Colonic mucosa (tissue), 4 donors: ENCODE data around the gene MUC5B. TPM values are rescaled to one million over a fixed set of nuclear protein-coding genes. Genes with fewer than 3 reads are reported as not detected.

Source experiments
- DNase-seq: peaks from one replicate; pipeline ENCODE4 v3.0.0-alpha.2; 2020
- H3K27ac ChIP-seq: fragments of 200-600 bp; one replicate; pipeline ENCODE4 v1.8.0; 2021
- H3K27me3 ChIP-seq: fragments of 200-600 bp; one replicate; pipeline ENCODE4 v1.8.0; 2021
- H3K36me3 ChIP-seq: fragments of 200-600 bp; one replicate; pipeline ENCODE4 v1.8.0; 2021
- H3K4me1 ChIP-seq: fragments of 200-600 bp; one replicate; pipeline ENCODE4 v1.8.0; 2021; ENCODE audit warnings: mild to moderate bottlenecking
- H3K4me3 ChIP-seq: fragments of 200-600 bp; one replicate; pipeline ENCODE4 v1.8.0; 2021
- H3K9ac ChIP-seq, 2 donors: one replicate each; pipeline ENCODE4 v1.7.0; 2013; ENCODE audit warnings: control low read depth in 2 of 2, low read depth in 2 of 2, low read length in 2 of 2
- H3K9me3 ChIP-seq: fragments of 200-600 bp; one replicate; pipeline ENCODE4 v1.8.0; 2021
- CTCF ChIP-seq: fragments of 200-600 bp; IDR thresholded peaks from one replicate; pipeline ENCODE4 v1.8.0; 2022; ENCODE audit warnings: antibody characterized with exemption, mild to moderate bottlenecking
- intact Hi-C: fragments of 100-400 bp; cut with DNase I; formaldehyde crosslinking; loops from one replicate; pipeline ENCODE4 v1.14.1; 2022
- total RNA-seq, 2 donors: library from RNA; stranded (reverse); fragmentation: NEBNext Ultra II Directional in 1 of 2; extraction: Animal tissue kit (Norgen Biotek cat#: 25700) in 1 of 2; gene quantifications; one replicate each; pipeline ENCODE4 v1.2.1, GENCODE V29; 2021
- donor health status: healthy.
- donor health status: DM: no; HTN: no; CAD: no.
- donor health status: DM: no; HTN: no; CAD: no.

Gene MUC5B
- total RNA-seq, 2 donors from 2014 or later: 285 to 655 TPM

- no peaks in the 10 kb centered on the region for H3K4me1 ChIP-seq
- H3K36me3 ChIP-seq: no peaks in the 10 kb centered on the region
- no peak overlapping the region for H3K27ac ChIP-seq
- no peak for TF ChIP-seq CTCF
- H3K4me3 ChIP-seq: no peak overlapping the region
- DNase-seq: no peak
- no peaks in the 10 kb centered on the region for H3K27me3 ChIP-seq
- intact Hi-C loops: no loop called here
- H3K9ac ChIP-seq: no peak overlapping the region
- no peaks in the 10 kb centered on the region for H3K9me3 ChIP-seq
Observed at GRCh38 chr11:1276866-1277615, 54.2 kb downstream of the MUC5B start.

DNA sequence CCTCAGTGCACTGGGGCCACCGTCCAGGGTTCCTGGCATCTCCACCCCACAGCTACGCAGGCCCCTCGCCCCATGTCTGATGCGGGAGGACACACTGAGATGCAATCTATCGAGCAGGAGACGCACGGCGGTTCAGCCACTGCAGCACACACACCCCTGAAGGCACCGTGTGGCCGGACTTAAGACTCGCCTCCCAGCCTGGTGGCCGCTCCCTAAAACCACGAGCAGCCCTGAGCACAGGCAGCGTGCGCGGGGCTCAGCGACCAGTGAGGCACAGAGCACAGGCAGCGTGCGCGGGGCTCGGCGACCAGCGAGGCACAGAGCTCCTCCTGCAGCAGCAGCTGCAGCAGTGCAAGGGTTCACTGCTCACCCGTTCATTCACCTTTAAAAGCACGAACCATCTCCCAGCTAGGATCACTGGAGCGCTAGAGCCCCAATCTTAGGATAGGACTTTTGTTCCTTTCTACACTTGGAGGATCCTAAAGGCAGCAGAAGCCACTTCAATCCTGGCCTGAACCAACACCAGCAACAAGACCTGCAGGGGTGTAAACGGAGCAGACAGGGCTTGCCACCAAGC lies 55.2 kb downstream of the MUC5B start:
- H3K27me3 ChIP-seq: no peaks in the 10 kb centered on the region
- no peak overlapping the region for H3K4me3 ChIP-seq
- TF ChIP-seq CTCF: no peak
- no peak for DNase-seq
- H3K9ac ChIP-seq: no peak overlapping the region
- intact Hi-C loops: no loop called here
- H3K9me3 ChIP-seq: no peaks in the 10 kb centered on the region
- no peak overlapping the region for H3K27ac ChIP-seq
- no peaks in the 10 kb centered on the region for H3K4me1 ChIP-seq
- no peaks in the 10 kb centered on the region for H3K36me3 ChIP-seq

DNA sequence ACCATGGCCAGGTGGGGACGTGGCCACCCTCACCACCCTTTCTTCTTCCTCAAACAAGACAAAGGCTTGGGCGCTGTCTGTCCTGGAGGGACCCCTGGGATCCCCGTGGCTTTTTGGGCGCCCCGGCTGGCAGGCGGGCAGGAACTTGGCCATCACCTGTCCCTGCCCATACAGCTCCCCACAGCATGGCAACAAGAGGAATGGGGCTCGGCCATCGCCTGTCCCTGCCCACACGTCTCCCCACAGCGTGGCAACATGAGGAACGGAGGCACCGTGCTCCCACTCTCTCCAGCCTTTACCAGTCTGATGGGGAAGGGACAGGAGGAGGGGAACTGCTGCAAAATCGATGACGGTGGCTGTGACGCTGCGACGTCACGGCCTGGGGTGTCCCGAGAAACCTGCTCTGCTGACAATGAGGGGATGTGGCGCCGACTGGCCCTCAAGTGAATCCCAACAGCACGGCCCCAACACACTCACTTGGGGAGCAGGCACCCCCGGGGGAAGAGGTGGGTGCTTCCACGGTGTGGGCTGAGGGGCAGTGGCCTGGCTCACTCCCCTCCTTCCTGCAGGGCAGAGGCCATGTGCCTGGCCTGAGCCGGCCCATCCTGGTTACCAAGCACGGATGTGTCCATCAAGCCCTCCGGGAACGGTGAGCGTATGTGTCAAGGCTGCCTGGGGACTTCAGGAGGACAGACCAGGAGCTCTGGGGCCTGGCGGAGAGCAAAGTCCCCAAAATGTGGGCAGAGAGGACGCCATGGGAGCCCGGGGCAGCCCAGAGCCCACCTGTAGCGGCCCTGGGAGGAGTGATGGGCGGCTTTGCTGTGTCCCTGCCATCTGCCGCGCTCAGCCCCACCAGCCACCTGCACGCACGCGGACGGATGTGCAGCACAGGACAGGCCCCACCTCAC lies 56.2 kb downstream of the MUC5B start:
- DNase-seq: no peak
- no peak overlapping the region for H3K27ac ChIP-seq
- H3K4me1 ChIP-seq: no peaks in the 10 kb centered on the region
- H3K4me3 ChIP-seq: no peak overlapping the region
- H3K36me3 ChIP-seq: no peaks in the 10 kb centered on the region
- intact Hi-C loops: no loop called here
- H3K27me3 ChIP-seq: no peaks in the 10 kb centered on the region
- no peaks in the 10 kb centered on the region for H3K9me3 ChIP-seq
- no peak for TF ChIP-seq CTCF
- no peak overlapping the region for H3K9ac ChIP-seq

DNA sequence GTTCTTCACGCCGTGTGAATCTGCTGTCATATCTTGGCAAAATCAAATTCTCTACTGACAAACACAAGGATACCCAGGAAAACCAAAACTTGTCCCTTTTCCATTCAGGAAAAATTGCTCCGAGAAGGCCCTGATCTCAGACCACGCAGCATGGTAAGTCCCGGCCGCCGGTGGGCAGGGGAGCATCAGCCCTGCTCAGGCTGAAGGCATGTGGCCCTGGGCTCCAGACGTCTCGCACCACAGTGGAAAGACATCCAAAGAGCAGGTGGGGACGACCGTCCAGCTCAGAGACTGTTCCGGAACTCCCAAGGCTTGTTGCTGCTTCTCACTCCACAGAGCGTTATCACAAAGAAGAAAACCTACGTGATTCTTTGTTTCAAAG lies 56.8 kb downstream of the MUC5B start:
- Histone ChIP-seq H3K9ac (no peak overlapping the region), H3K9me3 (no peaks in the 10 kb centered on the region), H3K36me3 (no peaks in the 10 kb centered on the region), H3K27me3 (no peaks in the 10 kb centered on the region), H3K4me1 (no peaks in the 10 kb centered on the region), H3K27ac (no peak overlapping the region), H3K4me3 (no peak overlapping the region)
- no peak for DNase-seq
- TF ChIP-seq CTCF: no peak
- intact Hi-C loops: no loop called here

DNA sequence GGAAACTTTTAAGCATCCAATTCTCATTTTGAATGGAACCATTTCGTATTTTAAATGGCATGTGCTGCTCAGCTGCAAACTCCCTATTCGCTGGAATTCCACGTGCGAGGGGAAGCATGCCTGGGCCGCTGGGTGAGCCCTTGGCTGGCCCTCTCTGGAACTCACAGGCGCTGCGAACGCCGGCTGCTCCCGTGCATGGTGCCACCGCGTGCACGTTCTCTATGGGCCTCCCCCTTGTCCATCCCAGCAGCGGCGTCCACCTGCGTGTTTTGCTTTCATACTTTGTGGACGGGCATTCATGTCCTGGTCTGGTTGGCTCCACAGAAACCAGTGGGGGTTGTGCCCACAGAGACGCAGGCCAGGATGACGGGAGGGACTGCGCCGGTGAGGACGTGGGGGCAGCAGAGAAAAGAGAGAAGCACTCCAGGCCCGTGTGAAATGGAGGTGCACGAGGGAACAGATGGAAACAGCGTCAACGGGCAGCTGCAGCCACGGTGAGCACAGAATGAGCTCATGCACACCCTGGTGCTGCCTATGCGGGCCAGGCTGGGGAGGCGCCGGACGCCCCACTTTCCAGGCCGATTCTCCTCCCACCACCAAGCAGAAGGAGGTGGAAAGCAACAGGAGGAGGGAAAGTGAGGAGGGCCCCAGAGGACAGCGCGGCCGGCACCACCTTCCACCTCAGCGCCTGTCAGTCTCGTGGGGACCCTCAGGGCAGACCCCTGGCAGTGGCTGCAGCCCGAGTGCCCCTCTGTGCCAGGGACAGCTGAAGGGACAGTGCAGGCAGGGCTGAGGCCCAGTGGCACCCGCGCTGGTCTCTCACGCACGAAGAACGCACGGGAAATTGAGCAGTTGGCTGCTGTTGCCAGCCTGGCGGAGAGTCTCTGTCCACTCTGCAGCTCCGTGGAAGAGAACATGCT lies 57.5 kb downstream of the MUC5B start:
- DNase-seq: no peak
- H3K36me3 ChIP-seq: no peaks in the 10 kb centered on the region
- no peaks in the 10 kb centered on the region for H3K27me3 ChIP-seq

More for the DNA sequence above, 57.5 kb downstream of the MUC5B start:
- no peak overlapping the region for H3K27ac ChIP-seq
- no peak overlapping the region for H3K4me3 ChIP-seq
- no peak for TF ChIP-seq CTCF
- H3K9ac ChIP-seq: no peak overlapping the region
- intact Hi-C loops: no loop called here
- no peaks in the 10 kb centered on the region for H3K4me1 ChIP-seq
- no peaks in the 10 kb centered on the region for H3K9me3 ChIP-seq
